Tibial nerve (tissue), 4 donors: ENCODE data around the gene RAPGEF5. TPM values are rescaled to one million over a fixed set of nuclear protein-coding genes. Genes with fewer than 3 reads are reported as not detected.

Source experiments
- DNase-seq, 2 donors: peaks; one replicate each; pipeline ENCODE4 v3.0.0-alpha.2; 2019; ENCODE audit warnings: low spot score in 2 of 2
- H3K27ac ChIP-seq, 4 donors: fragments of 200-600 bp; sonication (generic) in 3 of 4; one replicate each; pipeline ENCODE4 v1.5.1; 2017 to 2019; ENCODE audit warnings: mild to moderate bottlenecking in 1 of 4
- H3K27me3 ChIP-seq, 2 donors: fragments of 200-600 bp; sonication (generic) in 1 of 2; one replicate each; pipeline versions ENCODE4 v1.5.1 to v1.6.0; 2017 to 2019
- H3K36me3 ChIP-seq, 3 donors: fragments of 200-600 bp; sonication (generic); one replicate each; pipeline ENCODE4 v1.5.1; 2018 to 2019
- H3K4me1 ChIP-seq, 4 donors: fragments of 200-600 bp; sonication (generic) in 3 of 4; one replicate each; pipeline ENCODE4 v1.5.1; 2017 to 2019
- H3K4me3 ChIP-seq, 4 donors: fragments of 200-600 bp; sonication (generic) in 3 of 4; one replicate each; pipeline ENCODE4 v1.5.1; 2017 to 2019; ENCODE audit warnings: mild to moderate bottlenecking in 1 of 4, moderate library complexity in 1 of 4
- H3K9me3 ChIP-seq, 4 donors: fragments of 200-600 bp; sonication (generic) in 3 of 4; one replicate each; pipeline ENCODE4 v1.5.1; 2017 to 2019
- CTCF ChIP-seq, 5 experiments: fragments of 200-600 bp in 3 of 5; fragments of 450-650 bp in 2 of 5; sonication (generic) in 3 of 5; IDR thresholded peaks; one replicate each; pipeline ENCODE4 v1.5.1; 2016 to 2019; ENCODE audit warnings: antibody characterized with exemption in 5 of 5, mild to moderate bottlenecking in 3 of 5, moderate library complexity in 2 of 5
- EP300 ChIP-seq, 2 donors: sonication (generic); formaldehyde crosslinking; IDR thresholded peaks; one replicate each; pipeline ENCODE4 v1.6.1; 2017; ENCODE audit warnings: antibody characterized with exemption in 2 of 2, mild to moderate bottlenecking in 1 of 2
- POLR2A ChIP-seq, 2 donors: fragments of 450-650 bp; IDR thresholded peaks; one replicate each; pipeline ENCODE4 v1.6.1; 2017; ENCODE audit warnings: antibody characterized with exemption in 2 of 2, mild to moderate bottlenecking in 2 of 2, moderate library complexity in 2 of 2
- WGBS, 2 donors: methylation state at CpG; one replicate each; pipeline ENCODE4 v1.1.5; 2018; 5-methylcytosine and 5-hydroxymethylcytosine counted together
- total RNA-seq, 4 donors: library from RNA; depleted of rRNA; stranded (reverse); fragments of >200 nt; gene quantifications; one replicate each; pipeline ENCODE4 v1.1.0, GENCODE V29; 2016

RAPGEF5 gene
- total RNA-seq, 4 donors from 2014 or later: 63.3 to 121 (median 76.9) TPM

- no peak for DNase-seq
- WGBS, 2 donors: 73 to 88% methylated on average over 4 of the region's 4 CpGs
- no peaks in the 10 kb centered on the region for H3K4me1 ChIP-seq
- H3K4me3 ChIP-seq: no peak overlapping the region
- TF ChIP-seq CTCF (IDR thresholded peaks at IDR 0.05) (no peak), EP300 (IDR thresholded peaks at IDR 0.05) (no peak), POLR2A (IDR thresholded peaks at IDR 0.05) (no peak)
- no peak overlapping the region for H3K27ac ChIP-seq
- H3K9me3 ChIP-seq: no peaks in the 10 kb centered on the region
- no peaks in the 10 kb centered on the region for H3K27me3 ChIP-seq
- H3K36me3 ChIP-seq: no peaks in the 10 kb centered on the region
Observed at GRCh38 chr7:22325671-22326070, 31.3 kb downstream of the RAPGEF5 start.

GRCh38 chr7:22323714-22324113 is 33.2 kb downstream of the RAPGEF5 start:
- Histone ChIP-seq H3K27ac (no peak overlapping the region), H3K9me3 (no peaks in the 10 kb centered on the region), H3K4me1 (no peaks in the 10 kb centered on the region), H3K27me3 (no peaks in the 10 kb centered on the region), H3K36me3 (no peaks in the 10 kb centered on the region), H3K4me3 (no peak overlapping the region)
- WGBS, 2 donors: 97 to 99% methylated on average over 2 of the region's 2 CpGs
- TF ChIP-seq POLR2A (IDR thresholded peaks at IDR 0.05) (no peak), CTCF (IDR thresholded peaks at IDR 0.05) (no peak), EP300 (IDR thresholded peaks at IDR 0.05) (no peak)
- DNase-seq: no peak

GRCh38 chr7:22320416-22320815 is 36.5 kb downstream of the RAPGEF5 start:
- Histone ChIP-seq H3K36me3 (no peaks in the 10 kb centered on the region), H3K4me1 (no peaks in the 10 kb centered on the region), H3K27me3 (no peaks in the 10 kb centered on the region), H3K9me3 (no peaks in the 10 kb centered on the region), H3K27ac (no peak overlapping the region), H3K4me3 (no peak overlapping the region)
- WGBS, 2 donors: 63 to 66% methylated on average over 2 of the region's 2 CpGs
- TF ChIP-seq EP300 (IDR thresholded peaks at IDR 0.05) (no peak), POLR2A (IDR thresholded peaks at IDR 0.05) (no peak), CTCF (IDR thresholded peaks at IDR 0.05) (no peak)
- DNase-seq: no peak

- DNase-seq: no peak
- WGBS, 2 donors: 59 to 63% methylated on average over 7 of the region's 7 CpGs
- Histone ChIP-seq H3K9me3 (no peaks in the 10 kb centered on the region), H3K36me3 (no peaks in the 10 kb centered on the region), H3K4me1 (no peaks in the 10 kb centered on the region), H3K27me3 (no peaks in the 10 kb centered on the region), H3K27ac (no peak overlapping the region), H3K4me3 (no peak overlapping the region)
- TF ChIP-seq CTCF (IDR thresholded peaks at IDR 0.05): no peak
- no peak for TF ChIP-seq EP300 (IDR thresholded peaks at IDR 0.05)
- no peak for TF ChIP-seq POLR2A (IDR thresholded peaks at IDR 0.05)
Observed at GRCh38 chr7:22319424-22320403, 37.2 kb downstream of the RAPGEF5 start.

GRCh38 chr7:22318376-22318775 is 38.6 kb downstream of the RAPGEF5 start:
- DNase-seq: no peak
- H3K36me3 ChIP-seq: no peaks in the 10 kb centered on the region
- H3K27me3 ChIP-seq: no peaks in the 10 kb centered on the region
- no peak overlapping the region for H3K27ac ChIP-seq
- no peaks in the 10 kb centered on the region for H3K9me3 ChIP-seq
- TF ChIP-seq CTCF (IDR thresholded peaks at IDR 0.05) (no peak), POLR2A (IDR thresholded peaks at IDR 0.05) (no peak), EP300 (IDR thresholded peaks at IDR 0.05) (no peak)
- no peak overlapping the region for H3K4me3 ChIP-seq
- no peaks in the 10 kb centered on the region for H3K4me1 ChIP-seq
- 85 to 86% methylated on average over 4 of the region's 4 CpGs for WGBS, 2 donors
